OCI-LY7 (cell line): ENCODE results near the gene SEC22C. TPM values are rescaled to one million over a fixed set of nuclear protein-coding genes. Genes with fewer than 3 reads are reported as not detected.

Experiments
- BruUV-seq: library from RNA; stranded (reverse); fragments of 400-500 nt; replicated peaks from 2 replicates; lab custom pipeline; 2021; lab: Mats Ljungman, UMichigan
- CTCF ChIA-PET: fragments of 300-600 bp; sonication (Branson Sonifier 250); formaldehyde crosslinking; loops from one replicate; lab custom pipeline; 2022; ENCODE audit warnings: antibody characterized with exemption; ENCODE audit not compliant: unreplicated experiment; lab: Charles Lee
- POLR2A ChIA-PET: fragments of 300-600 bp; sonication (Branson Sonifier 250); formaldehyde crosslinking; loops from one replicate; lab custom pipeline; 2022; ENCODE audit warnings: antibody characterized with exemption; lab: Charles Lee
- DNase-seq: peaks from one replicate; pipeline ENCODE4 v3.0.0-alpha.2; 2015; ENCODE audit warnings: low spot score
- H2AFZ ChIP-seq: fragments of 200-600 bp; sonication (generic), shearing (Covaris generic); 2 replicates; pipeline ENCODE4 v1.6.1; 2014; ENCODE audit warnings: mild to moderate bottlenecking, antibody characterized with exemption, low read length, moderate library complexity
- H3K27ac ChIP-seq: fragments of 200-600 bp; sonication (generic); 2 replicates; pipeline ENCODE4 v1.5.1; 2014; ENCODE audit warnings: mixed run types, low read depth, mild to moderate bottlenecking, moderate library complexity, low read length, inconsistent platforms; ENCODE audit not compliant: poor library complexity, severe bottlenecking
- H3K36me3 ChIP-seq: fragments of 200-600 bp; sonication (generic); 2 replicates; pipeline ENCODE4 v1.6.1; 2014; ENCODE audit warnings: mild to moderate bottlenecking, antibody characterized with exemption, low read length, moderate library complexity, mixed read lengths; ENCODE audit not compliant: insufficient read depth
- H3K4me1 ChIP-seq: fragments of 200-600 bp; sonication (generic); 2 replicates; pipeline ENCODE4 v1.5.1; 2014; ENCODE audit warnings: mild to moderate bottlenecking, low read length; ENCODE audit not compliant: insufficient read depth, poor library complexity, severe bottlenecking
- H3K4me2 ChIP-seq: fragments of 200-600 bp; sonication (generic); 2 replicates; pipeline ENCODE4 v1.6.1; 2014; ENCODE audit warnings: mild to moderate bottlenecking, low read length
- H3K4me3 ChIP-seq: fragments of 200-600 bp; sonication (generic); 2 replicates; pipeline ENCODE4 v1.5.1; 2014; ENCODE audit warnings: mild to moderate bottlenecking, low read depth, low read length; ENCODE audit not compliant: poor library complexity, severe bottlenecking
- H3K79me2 ChIP-seq: fragments of 200-600 bp; sonication (generic); 2 replicates; pipeline ENCODE4 v1.6.1; 2016; ENCODE audit warnings: low read depth, mild to moderate bottlenecking, low read length, moderate library complexity, mixed read lengths; ENCODE audit not compliant: insufficient read depth
- H3K9me2 ChIP-seq: fragments of 200-600 bp; sonication (generic); 2 replicates; pipeline ENCODE4 v1.6.1; 2016; ENCODE audit warnings: mild to moderate bottlenecking, low read length, mixed read lengths; ENCODE audit not compliant: insufficient read depth
- H3K9me3 ChIP-seq: fragments of 200-600 bp; sonication (generic); 2 replicates; pipeline ENCODE4 v1.6.1; 2014; ENCODE audit warnings: mild to moderate bottlenecking, mixed run types, low read length, mixed read lengths
- H4K20me1 ChIP-seq: fragments of 200-600 bp; sonication (generic); 2 replicates; pipeline ENCODE4 v1.6.1; 2014; ENCODE audit warnings: mild to moderate bottlenecking, antibody characterized with exemption, low read length, moderate library complexity, mixed read lengths; ENCODE audit not compliant: insufficient read depth
- CTCF ChIP-seq: fragments of 200-600 bp; sonication (generic); conservative IDR thresholded peaks from 2 replicates; pipeline ENCODE4 v1.5.1; 2014; ENCODE audit warnings: mild to moderate bottlenecking, antibody characterized with exemption, low read length, moderate library complexity, mixed read lengths
- EZH2phosphoT487 ChIP-seq: fragments of 200-600 bp; sonication (generic); IDR thresholded peaks from 2 replicates; pipeline ENCODE4 v1.6.1; 2018; ENCODE audit warnings: low read depth, borderline replicate concordance, mild to moderate bottlenecking, mixed run types, antibody characterized with exemption, low read length, moderate library complexity, mixed read lengths
- intact Hi-C: fragments of 100-400 bp; cut with micrococcal nuclease; formaldehyde crosslinking; loops from one replicate; pipeline ENCODE4 v1.10.0; 2022; ENCODE audit not compliant: unreplicated experiment
- total RNA-seq, 2 experiments: library from RNA; depleted of rRNA in 1 of 2; stranded (reverse); fragments of >200 nt in 1 of 2; shearing (Covaris generic) in 1 of 2; gene quantifications; 2 replicates each; pipeline ENCODE4 v1.2.3, GENCODE V29; 2014 to 2022

The SEC22C gene
- total RNA-seq, 2 experiments from 2014 or later, result 33.0 to 36.2 TPM

- no peak overlapping the region for H3K4me2 ChIP-seq
- no peaks in the 10 kb centered on the region for H4K20me1 ChIP-seq
- intact Hi-C loops, result no loop called here
- TF ChIP-seq EZH2phosphoT487 (no peak), CTCF (no peak)
- no TSS peak for BruUV-seq
- H3K36me3 ChIP-seq, result no peaks in the 10 kb centered on the region
- H3K4me1 ChIP-seq, result no peaks in the 10 kb centered on the region
- POLR2A ChIA-PET, result no interaction called here
- no peak overlapping the region for H3K27ac ChIP-seq
- H3K4me3 ChIP-seq, result no peak overlapping the region
- no peaks in the 10 kb centered on the region for H3K9me2 ChIP-seq
- no peak for DNase-seq
- CTCF ChIA-PET, result no interaction called here
- H3K79me2 ChIP-seq, result no peaks in the 10 kb centered on the region
- no peak overlapping the region for H2AFZ ChIP-seq
- no peaks in the 10 kb centered on the region for H3K9me3 ChIP-seq
These were observed 54.3 kb downstream of the SEC22C start for GRCh38 chr3:42527368-42527917.

GRCh38 chr3:42526616-42527367, 55.0 kb downstream of the SEC22C start:
- H3K27ac ChIP-seq, result no peak overlapping the region
- no peaks in the 10 kb centered on the region for H4K20me1 ChIP-seq
- no TSS peak for BruUV-seq
- H3K4me2 ChIP-seq, result no peak overlapping the region
- TF ChIP-seq EZH2phosphoT487, result no peak
- H3K9me3 ChIP-seq, result no peaks in the 10 kb centered on the region
- H3K4me3 ChIP-seq, result no peak overlapping the region
- no peak for DNase-seq
- intact Hi-C loops, result no loop called here
- H3K36me3 ChIP-seq, result no peaks in the 10 kb centered on the region
- H3K4me1 ChIP-seq, result no peaks in the 10 kb centered on the region
- ChIA-PET POLR2A (interaction anchor here (1.1 kb wide), 1 partner anchor 10 kb away, joined by 3 read pairs; no protein-coding TSS in a partner anchor), CTCF (no interaction called here)
- no peaks in the 10 kb centered on the region for H3K9me2 ChIP-seq
- no peaks in the 10 kb centered on the region for H3K79me2 ChIP-seq
- no peak overlapping the region for H2AFZ ChIP-seq

GRCh38 chr3:42525736-42526345, 55.9 kb downstream of the SEC22C start:
- no peaks in the 10 kb centered on the region for H3K9me3 ChIP-seq
- CTCF ChIA-PET, result no interaction called here
- intact Hi-C loops, result no loop called here
- no peak overlapping the region for H3K4me2 ChIP-seq
- no peaks in the 10 kb centered on the region for H3K36me3 ChIP-seq
- no peak overlapping the region for H2AFZ ChIP-seq
- H3K9me2 ChIP-seq, result no peaks in the 10 kb centered on the region
- no peak overlapping the region for H3K27ac ChIP-seq
- no peaks in the 10 kb centered on the region for H4K20me1 ChIP-seq
- no TSS peak for BruUV-seq
- TF ChIP-seq EZH2phosphoT487 (no peak), CTCF (no peak)
- H3K4me3 ChIP-seq, result no peak overlapping the region
- no peaks in the 10 kb centered on the region for H3K4me1 ChIP-seq
- no peaks in the 10 kb centered on the region for H3K79me2 ChIP-seq
- no peak for DNase-seq
- POLR2A ChIA-PET, result interaction anchor here (1.1 kb wide), 1 partner anchor 9 kb away, joined by 3 read pairs; no protein-coding TSS in a partner anchor
